Posterior vena cava (tissue), 2 donors: Measurements from ENCODE around the gene LINC00305. TPM values are rescaled to one million over a fixed set of nuclear protein-coding genes. Genes with fewer than 3 reads are reported as not detected.

Experiments used
- DNase-seq: peaks from one replicate; pipeline ENCODE4 v3.0.0-alpha.2; 2020; ENCODE audit warnings: low spot score
- intact Hi-C, 2 donors: fragments of 100-400 bp; cut with DNase I; formaldehyde crosslinking; loops; one replicate each; pipeline versions ENCODE4 v1.14.1 to v1.14.2; 2022 to 2023
- long read RNA-seq, 2 donors: library from polyadenylated mRNA; unstranded; transcript quantifications; one replicate each; pipeline ENCODE4 v2.0.0, GENCODE V29; 2020 to 2021
- total RNA-seq, 2 donors: library from RNA; stranded (reverse); fragmentation: NEBNext Ultra II Directional; extraction: Animal tissue kit (Norgen Biotek cat#: 25700); gene quantifications; one replicate each; pipeline ENCODE4 v1.2.1, GENCODE V29; 2021
- donor health status: DM: yes; HTN: yes; CAD: no.
- donor health status: DM: yes; HTN: yes; CAD: no.

Gene LINC00305
- total RNA-seq = not detected
- long read RNA-seq, donor 1 = 0 reads
- long read RNA-seq, donor 2 = 0 reads

GRCh38 chr18:64148988-64149387 lies at the start of gene LINC00305:
Gene LINC00305 (minus strand): TSS chr18:64149088.
- intact Hi-C loops = no loop called here
- no peak for DNase-seq

- intact Hi-C loops = no loop called here
Measured at GRCh38 chr18:64191069-64191468, 42.2 kb upstream of the LINC00305 start.

GRCh38 chr18:64185987-64186386 lies 37.1 kb upstream of the LINC00305 start:
- no peak for DNase-seq
- intact Hi-C loops = no loop called here

More at GRCh38 chr18:64191069-64191468, 42.2 kb upstream of the LINC00305 start:
- DNase-seq = no peak

GRCh38 chr18:64183665-64184064 lies 34.8 kb upstream of the LINC00305 start:
- intact Hi-C loops = no loop called here

GRCh38 chr18:64180617-64181016 lies 31.7 kb upstream of the LINC00305 start:
- DNase-seq = no peak
- intact Hi-C loops = no loop called here

More at GRCh38 chr18:64183665-64184064, 34.8 kb upstream of the LINC00305 start:
- DNase-seq = no peak

GRCh38 chr18:64180171-64180570 lies 31.3 kb upstream of the LINC00305 start:
- DNase-seq = no peak
- intact Hi-C loops = no loop called here

- intact Hi-C loops = no loop called here
Measured at GRCh38 chr18:64179556-64180080, 30.7 kb upstream of the LINC00305 start.

GRCh38 chr18:64178860-64179259 lies 30.0 kb upstream of the LINC00305 start:
- no peak for DNase-seq
- intact Hi-C loops = no loop called here

More at GRCh38 chr18:64179556-64180080, 30.7 kb upstream of the LINC00305 start:
- DNase-seq = no peak

- intact Hi-C loops = no loop called here
- no peak for DNase-seq
Measured at GRCh38 chr18:64175432-64175831, 26.5 kb upstream of the LINC00305 start.

GRCh38 chr18:64171576-64171975 lies 22.7 kb upstream of the LINC00305 start:
- intact Hi-C loops = no loop called here
- DNase-seq = no peak

- intact Hi-C loops = no loop called here
- DNase-seq = no peak
Measured at GRCh38 chr18:64167408-64167925, 18.6 kb upstream of the LINC00305 start.

- no peak for DNase-seq
- intact Hi-C loops = no loop called here
Measured at GRCh38 chr18:64165906-64166305, 17.0 kb upstream of the LINC00305 start.

- DNase-seq = no peak
- intact Hi-C loops = no loop called here
Measured at GRCh38 chr18:64164883-64165282, 16.0 kb upstream of the LINC00305 start.

- intact Hi-C loops = no loop called here
- no peak for DNase-seq
Measured at GRCh38 chr18:64149916-64150438, 1.1 kb upstream of the LINC00305 start.

- intact Hi-C loops = no loop called here
- DNase-seq = no peak
Measured at GRCh38 chr18:64142904-64143303, 6.0 kb downstream of the LINC00305 start.

GRCh38 chr18:64137914-64138313 lies 11.0 kb downstream of the LINC00305 start:
- intact Hi-C loops = no loop called here

GRCh38 chr18:64134044-64134747 lies 14.7 kb downstream of the LINC00305 start:
- intact Hi-C loops = no loop called here
- no peak for DNase-seq

More at GRCh38 chr18:64137914-64138313, 11.0 kb downstream of the LINC00305 start:
- no peak for DNase-seq

GRCh38 chr18:64132871-64133270 lies 16.0 kb downstream of the LINC00305 start:
- intact Hi-C loops = no loop called here
- no peak for DNase-seq

- intact Hi-C loops = no loop called here
- DNase-seq = no peak
Measured at GRCh38 chr18:64131314-64131713, 17.6 kb downstream of the LINC00305 start.

- DNase-seq = no peak
- intact Hi-C loops = no loop called here
Measured at GRCh38 chr18:64127172-64127571, 21.7 kb downstream of the LINC00305 start.
